ENCODE measurements around the gene FAM107B.

DNA sequence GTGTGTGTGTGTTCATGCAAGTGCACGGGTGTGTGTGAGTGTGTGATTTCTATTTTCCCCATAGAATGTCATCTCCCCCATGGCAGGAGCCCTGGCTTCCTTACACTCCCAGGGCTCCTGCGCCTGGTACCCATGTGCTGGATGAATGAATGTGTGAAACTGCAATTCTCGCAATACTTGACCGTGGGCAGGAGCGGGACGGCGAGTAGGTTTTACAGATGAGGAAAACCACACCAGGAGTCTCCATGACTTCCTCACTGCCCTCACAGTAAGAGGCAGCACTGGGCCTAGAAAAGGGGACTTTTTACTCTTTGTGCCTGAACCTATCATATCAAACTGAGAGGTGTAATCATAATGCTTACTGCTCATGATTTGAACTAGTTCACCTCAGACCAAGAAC, 276.4 kb downstream of the FAM107B start:
- TF ChIP-seq, protein P1, sequence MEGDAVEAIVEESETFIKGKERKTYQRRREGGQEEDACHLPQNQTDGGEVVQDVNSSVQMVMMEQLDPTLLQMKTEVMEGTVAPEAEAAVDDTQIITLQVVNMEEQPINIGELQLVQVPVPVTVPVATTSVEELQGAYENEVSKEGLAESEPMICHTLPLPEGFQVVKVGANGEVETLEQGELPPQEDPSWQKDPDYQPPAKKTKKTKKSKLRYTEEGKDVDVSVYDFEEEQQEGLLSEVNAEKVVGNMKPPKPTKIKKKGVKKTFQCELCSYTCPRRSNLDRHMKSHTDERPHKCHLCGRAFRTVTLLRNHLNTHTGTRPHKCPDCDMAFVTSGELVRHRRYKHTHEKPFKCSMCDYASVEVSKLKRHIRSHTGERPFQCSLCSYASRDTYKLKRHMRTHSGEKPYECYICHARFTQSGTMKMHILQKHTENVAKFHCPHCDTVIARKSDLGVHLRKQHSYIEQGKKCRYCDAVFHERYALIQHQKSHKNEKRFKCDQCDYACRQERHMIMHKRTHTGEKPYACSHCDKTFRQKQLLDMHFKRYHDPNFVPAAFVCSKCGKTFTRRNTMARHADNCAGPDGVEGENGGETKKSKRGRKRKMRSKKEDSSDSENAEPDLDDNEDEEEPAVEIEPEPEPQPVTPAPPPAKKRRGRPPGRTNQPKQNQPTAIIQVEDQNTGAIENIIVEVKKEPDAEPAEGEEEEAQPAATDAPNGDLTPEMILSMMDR (IDR thresholded peaks at IDR 0.05; ENCODE audit: poor library complexity): no peak
- TF ChIP-seq EZH2phosphoT487 (IDR thresholded peaks at IDR 0.05; ENCODE audit: low read depth, severe bottlenecking, unreplicated experiment) (no peak), EZH2 (IDR thresholded peaks at IDR 0.05; ENCODE audit: borderline replicate concordance) (no peak)

Measured in hepatocyte (in vitro differentiated cells).